Measurements from ENCODE around the gene CD200. TPM values are rescaled to one million over a fixed set of nuclear protein-coding genes. Genes with fewer than 3 reads are reported as not detected.
A peak's percentile ranks its signal among the peaks of the same experiment; 100 is the strongest.

Gene CD200
- total and polyA plus RNA-seq, 2 experiments from 2014 or later, result 51.9 to 65.0 TPM

- Mint-ChIP-seq H3K4me1 (peaks cover 15% of the 10 kb centered on the region), H3K9me3 (no peaks in the 10 kb centered on the region), H3K4me3 (no peak overlapping the region), H3K27ac (peak overlapping the region; percentile 20), H3K36me3 (ENCODE audit: low read depth) (peaks cover 46% of the 10 kb centered on the region), H3K27me3 (ENCODE audit: insufficient read depth, low read depth, poor library complexity) (no peaks in the 10 kb centered on the region)
- 0 out of 2 replicates have a peak overlapping the region, but pooled peaks have one; percentile 2 for H3K27ac ChIP-seq (ENCODE audit: low read depth)
- H3F3A ChIP-seq (replicated peaks; ENCODE audit: low read depth), result peaks cover 5% of the 10 kb centered on the region; the same call in 1 of the 2 replicates
- no peaks in the 10 kb centered on the region for H3K9me2 ChIP-seq (ENCODE audit: insufficient read depth)
- H2AFZ ChIP-seq, result no peak overlapping the region
- no peaks in the 10 kb centered on the region for H4K20me1 ChIP-seq (replicated peaks; ENCODE audit: insufficient read depth)
- no peak overlapping the region for H3K4me2 ChIP-seq
- H3K4me3 ChIP-seq, result no peak overlapping the region
- no peak for TF ChIP-seq STAT1 (IDR thresholded peaks at IDR 0.05; ENCODE audit: unreplicated experiment)
- no peak for TF ChIP-seq EZH2 (IDR thresholded peaks at IDR 0.05; ENCODE audit: low read depth, unreplicated experiment)
- no peak for TF ChIP-seq ZNF331 (CRISPR knock-in tag; IDR thresholded peaks at IDR 0.05; ENCODE audit: low read depth)
- TF ChIP-seq ZNF114 (CRISPR knock-in tag; IDR thresholded peaks at IDR 0.05), result no peak
- TF ChIP-seq, protein P1, sequence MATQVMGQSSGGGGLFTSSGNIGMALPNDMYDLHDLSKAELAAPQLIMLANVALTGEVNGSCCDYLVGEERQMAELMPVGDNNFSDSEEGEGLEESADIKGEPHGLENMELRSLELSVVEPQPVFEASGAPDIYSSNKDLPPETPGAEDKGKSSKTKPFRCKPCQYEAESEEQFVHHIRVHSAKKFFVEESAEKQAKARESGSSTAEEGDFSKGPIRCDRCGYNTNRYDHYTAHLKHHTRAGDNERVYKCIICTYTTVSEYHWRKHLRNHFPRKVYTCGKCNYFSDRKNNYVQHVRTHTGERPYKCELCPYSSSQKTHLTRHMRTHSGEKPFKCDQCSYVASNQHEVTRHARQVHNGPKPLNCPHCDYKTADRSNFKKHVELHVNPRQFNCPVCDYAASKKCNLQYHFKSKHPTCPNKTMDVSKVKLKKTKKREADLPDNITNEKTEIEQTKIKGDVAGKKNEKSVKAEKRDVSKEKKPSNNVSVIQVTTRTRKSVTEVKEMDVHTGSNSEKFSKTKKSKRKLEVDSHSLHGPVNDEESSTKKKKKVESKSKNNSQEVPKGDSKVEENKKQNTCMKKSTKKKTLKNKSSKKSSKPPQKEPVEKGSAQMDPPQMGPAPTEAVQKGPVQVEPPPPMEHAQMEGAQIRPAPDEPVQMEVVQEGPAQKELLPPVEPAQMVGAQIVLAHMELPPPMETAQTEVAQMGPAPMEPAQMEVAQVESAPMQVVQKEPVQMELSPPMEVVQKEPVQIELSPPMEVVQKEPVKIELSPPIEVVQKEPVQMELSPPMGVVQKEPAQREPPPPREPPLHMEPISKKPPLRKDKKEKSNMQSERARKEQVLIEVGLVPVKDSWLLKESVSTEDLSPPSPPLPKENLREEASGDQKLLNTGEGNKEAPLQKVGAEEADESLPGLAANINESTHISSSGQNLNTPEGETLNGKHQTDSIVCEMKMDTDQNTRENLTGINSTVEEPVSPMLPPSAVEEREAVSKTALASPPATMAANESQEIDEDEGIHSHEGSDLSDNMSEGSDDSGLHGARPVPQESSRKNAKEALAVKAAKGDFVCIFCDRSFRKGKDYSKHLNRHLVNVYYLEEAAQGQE (IDR thresholded peaks at IDR 0.05; ENCODE audit: unreplicated experiment), result no peak
- TF ChIP-seq, protein P2, sequence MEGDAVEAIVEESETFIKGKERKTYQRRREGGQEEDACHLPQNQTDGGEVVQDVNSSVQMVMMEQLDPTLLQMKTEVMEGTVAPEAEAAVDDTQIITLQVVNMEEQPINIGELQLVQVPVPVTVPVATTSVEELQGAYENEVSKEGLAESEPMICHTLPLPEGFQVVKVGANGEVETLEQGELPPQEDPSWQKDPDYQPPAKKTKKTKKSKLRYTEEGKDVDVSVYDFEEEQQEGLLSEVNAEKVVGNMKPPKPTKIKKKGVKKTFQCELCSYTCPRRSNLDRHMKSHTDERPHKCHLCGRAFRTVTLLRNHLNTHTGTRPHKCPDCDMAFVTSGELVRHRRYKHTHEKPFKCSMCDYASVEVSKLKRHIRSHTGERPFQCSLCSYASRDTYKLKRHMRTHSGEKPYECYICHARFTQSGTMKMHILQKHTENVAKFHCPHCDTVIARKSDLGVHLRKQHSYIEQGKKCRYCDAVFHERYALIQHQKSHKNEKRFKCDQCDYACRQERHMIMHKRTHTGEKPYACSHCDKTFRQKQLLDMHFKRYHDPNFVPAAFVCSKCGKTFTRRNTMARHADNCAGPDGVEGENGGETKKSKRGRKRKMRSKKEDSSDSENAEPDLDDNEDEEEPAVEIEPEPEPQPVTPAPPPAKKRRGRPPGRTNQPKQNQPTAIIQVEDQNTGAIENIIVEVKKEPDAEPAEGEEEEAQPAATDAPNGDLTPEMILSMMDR (conservative IDR thresholded peaks at IDR 0.05; ENCODE audit: low read depth in 2 of 2), result no peak
- TF ChIP-seq EZH2phosphoT487 (IDR thresholded peaks at IDR 0.05; ENCODE audit: unreplicated experiment), result no peak
- no peak for TF ChIP-seq NANOG (IDR thresholded peaks at IDR 0.05; ENCODE audit: borderline replicate concordance)
- DNase-seq (ENCODE audit: low spot score) (no peak), ATAC-seq (no peak)
- no peaks in the 10 kb centered on the region for H3K27me3 ChIP-seq (ENCODE audit: insufficient read depth)
- peaks cover 26% of the 10 kb centered on the region for H3K36me3 ChIP-seq (ENCODE audit: insufficient read depth)
- H3K4me1 ChIP-seq (ENCODE audit: insufficient read depth), result peaks cover 3% of the 10 kb centered on the region; the same call in 1 of the 2 replicates
- H3K79me2 ChIP-seq (replicated peaks; ENCODE audit: insufficient read depth), result no peaks in the 10 kb centered on the region; the same call in 1 of the 2 replicates
These were observed 32.1 kb downstream of the CD200 start for GRCh38 chr3:112365035-112365434.

GRCh38 chr3:112365636-112366035 is 32.7 kb downstream of the CD200 start:
- no peaks in the 10 kb centered on the region for H3K27me3 Mint-ChIP-seq (ENCODE audit: insufficient read depth, low read depth, poor library complexity)
- DNase-seq (ENCODE audit: low spot score), result no peak
- H3K4me3 Mint-ChIP-seq, result no peak overlapping the region
- H2AFZ ChIP-seq, result no peak overlapping the region
- no peaks in the 10 kb centered on the region for H4K20me1 ChIP-seq (replicated peaks; ENCODE audit: insufficient read depth)
- H3K9me2 ChIP-seq (ENCODE audit: insufficient read depth), result no peaks in the 10 kb centered on the region
- H3K79me2 ChIP-seq (replicated peaks; ENCODE audit: insufficient read depth), result no peaks in the 10 kb centered on the region
- TF ChIP-seq, protein P2 (conservative IDR thresholded peaks at IDR 0.05; ENCODE audit: low read depth in 2 of 2), result no peak
- TF ChIP-seq POLR2AphosphoS5 (IDR thresholded peaks at IDR 0.05; ENCODE audit: low read depth) (no peak), ETS1 (IDR thresholded peaks at IDR 0.05) (no peak), ZNF114 (CRISPR knock-in tag; IDR thresholded peaks at IDR 0.05) (no peak), NANOG (IDR thresholded peaks at IDR 0.05; ENCODE audit: borderline replicate concordance) (no peak), EZH2phosphoT487 (IDR thresholded peaks at IDR 0.05; ENCODE audit: unreplicated experiment) (no peak), EZH2 (IDR thresholded peaks at IDR 0.05; ENCODE audit: low read depth, unreplicated experiment) (no peak), STAT1 (IDR thresholded peaks at IDR 0.05; ENCODE audit: unreplicated experiment) (no peak), JUNB (IDR thresholded peaks at IDR 0.05; ENCODE audit: unreplicated experiment) (no peak)
- peaks cover 15% of the 10 kb centered on the region for H3K4me1 Mint-ChIP-seq
- peaks cover 42% of the 10 kb centered on the region for H3K36me3 Mint-ChIP-seq (ENCODE audit: low read depth)
- peaks cover 3% of the 10 kb centered on the region; the same call in 1 of the 2 replicates for H3K4me1 ChIP-seq (ENCODE audit: insufficient read depth)
- H3K27me3 ChIP-seq (ENCODE audit: insufficient read depth), result no peaks in the 10 kb centered on the region
- ATAC-seq, result no peak; the same call in 1 of the 3 replicates
- no peak overlapping the region for H3K4me3 ChIP-seq
- 0 out of 2 replicates have a peak overlapping the region, but pooled peaks have one; percentile 40 for H3K27ac ChIP-seq (ENCODE audit: low read depth)
- no peak overlapping the region for H3K4me2 ChIP-seq
- peaks cover 26% of the 10 kb centered on the region for H3K36me3 ChIP-seq (ENCODE audit: insufficient read depth)
- no peaks in the 10 kb centered on the region for H3K9me3 Mint-ChIP-seq
- peaks cover 5% of the 10 kb centered on the region; the same call in 1 of the 2 replicates for H3F3A ChIP-seq (replicated peaks; ENCODE audit: low read depth)
- peak overlapping the region; percentile 20; the same call in 1 of the 2 replicates for H3K27ac Mint-ChIP-seq
